K562 (cell line): ENCODE measurements around the gene LGALS12. TPM values are rescaled to one million over a fixed set of nuclear protein-coding genes. Genes with fewer than 3 reads are reported as not detected.

Source experiments
- CHD4 ChIP-seq: fragments of 200-600 bp; sonication (generic); IDR thresholded peaks from 3 replicates; pipeline ENCODE4 v1.6.1; 2012; ENCODE audit warnings: low read depth, mild to moderate bottlenecking, mixed read lengths, low read length, inconsistent platforms; ENCODE audit not compliant: insufficient read depth, insufficient replicate concordance, poor library complexity, severe bottlenecking
- CTCFL ChIP-seq: IDR thresholded peaks from 2 replicates; pipeline ENCODE4 v1.6.1; 2011; ENCODE audit warnings: borderline replicate concordance, low read depth, mild to moderate bottlenecking, moderate library complexity, low read length; ENCODE audit not compliant: insufficient read depth, poor library complexity, severe bottlenecking
- ETS1 ChIP-seq: conservative IDR thresholded peaks from 2 replicates; pipeline ENCODE4 v1.6.1; 2011; ENCODE audit warnings: low read depth, mild to moderate bottlenecking, low read length; ENCODE audit not compliant: control insufficient read depth
- IRF9 ChIP-seq: fragments of 450-650 bp; IDR thresholded peaks from 2 replicates; pipeline ENCODE4 v1.6.1; 2016; ENCODE audit warnings: missing biosample characterization, missing genetic modification characterization
- NKRF ChIP-seq: fragments of 450-650 bp; IDR thresholded peaks from 2 replicates; pipeline ENCODE4 v1.6.1; 2016; ENCODE audit warnings: borderline replicate concordance
- polyA plus RNA-seq, 8 experiments: library from polyadenylated mRNA; depleted of rRNA in 4 of 8; stranded (reverse) in 5 of 8; unstranded in 3 of 8; fragments of >200 nt; fragmentation: Nextera tagmentation in 2 of 8; fragmentation: Illumina TruSeq in 1 of 8; extraction: Ambion mirVana in 2 of 8; extraction: Trizol in 1 of 8; gene quantifications; 2 replicates each; pipeline versions ENCODE4 v1.2.1 to v1.2.3, GENCODE V29; 2011 to 2014; ENCODE audit warnings: inconsistent platforms in 1 of 8, missing spikeins in 1 of 8
- total RNA-seq, 7 experiments: library from RNA; depleted of rRNA in 6 of 7; stranded (reverse); fragments of >200 nt in 6 of 7; fragmentation: Illumina TruSeq in 2 of 7; extraction: Trizol in 2 of 7; gene quantifications; 2 replicates each; pipeline versions ENCODE4 v1.2.1 to v1.2.3, GENCODE V29; 2011 to 2021; ENCODE audit warnings: low replicate concordance in 1 of 7

The LGALS12 gene
- total and polyA plus RNA-seq, 9 of the 15 experiments (the other 6 are each of a cell fraction or from before 2014, with no cell fraction given) = 0.66 to 8.0 (median 5.0) TPM

GRCh38 chr11:63493127-63493526 lies 12.8 kb upstream of the LGALS12 start (continued):
- no peak for TF ChIP-seq IRF9 (tag)
- TF ChIP-seq ETS1 = no peak
- TF ChIP-seq CTCFL = no peak
- TF ChIP-seq CHD4 = no peak
- no peak for TF ChIP-seq NKRF
